Measurements from ENCODE around the gene ENG.

Gene ENG

DNA sequence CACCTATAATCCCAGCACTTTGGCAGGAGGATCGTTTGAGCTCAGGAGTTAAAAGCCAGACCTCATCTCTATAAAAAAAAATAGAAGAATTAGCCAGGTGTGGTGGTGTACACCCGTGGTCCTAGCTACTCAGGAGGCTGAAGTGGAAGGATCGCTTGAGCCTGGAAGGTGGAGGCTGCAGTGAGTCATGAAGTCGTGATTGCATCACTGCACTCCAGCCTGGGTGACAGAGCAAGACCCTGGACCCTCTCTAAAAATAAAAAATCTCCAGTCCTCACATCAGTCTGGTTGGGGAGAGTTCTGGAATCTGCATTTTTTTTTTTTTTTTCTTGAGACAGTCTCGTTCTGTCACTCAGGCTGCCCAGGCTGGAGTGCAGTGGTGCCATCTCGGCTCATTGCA, 42.4 kb downstream of the ENG start:
- H3K27me3 ChIP-seq (ENCODE audit: insufficient read depth, low read depth, severe bottlenecking), result no peaks in the 10 kb centered on the region
- H3K4me3 ChIP-seq (ENCODE audit: low read depth, low read length), result no peak overlapping the region
- no peaks in the 10 kb centered on the region for H3K9me3 ChIP-seq (ENCODE audit: severe bottlenecking)
- peaks cover 91% of the 10 kb centered on the region for H3K36me3 ChIP-seq
- peak overlapping the region; percentile 37 for H3K27ac ChIP-seq
- DNase-seq, result no peak
- TF ChIP-seq, protein P1, sequence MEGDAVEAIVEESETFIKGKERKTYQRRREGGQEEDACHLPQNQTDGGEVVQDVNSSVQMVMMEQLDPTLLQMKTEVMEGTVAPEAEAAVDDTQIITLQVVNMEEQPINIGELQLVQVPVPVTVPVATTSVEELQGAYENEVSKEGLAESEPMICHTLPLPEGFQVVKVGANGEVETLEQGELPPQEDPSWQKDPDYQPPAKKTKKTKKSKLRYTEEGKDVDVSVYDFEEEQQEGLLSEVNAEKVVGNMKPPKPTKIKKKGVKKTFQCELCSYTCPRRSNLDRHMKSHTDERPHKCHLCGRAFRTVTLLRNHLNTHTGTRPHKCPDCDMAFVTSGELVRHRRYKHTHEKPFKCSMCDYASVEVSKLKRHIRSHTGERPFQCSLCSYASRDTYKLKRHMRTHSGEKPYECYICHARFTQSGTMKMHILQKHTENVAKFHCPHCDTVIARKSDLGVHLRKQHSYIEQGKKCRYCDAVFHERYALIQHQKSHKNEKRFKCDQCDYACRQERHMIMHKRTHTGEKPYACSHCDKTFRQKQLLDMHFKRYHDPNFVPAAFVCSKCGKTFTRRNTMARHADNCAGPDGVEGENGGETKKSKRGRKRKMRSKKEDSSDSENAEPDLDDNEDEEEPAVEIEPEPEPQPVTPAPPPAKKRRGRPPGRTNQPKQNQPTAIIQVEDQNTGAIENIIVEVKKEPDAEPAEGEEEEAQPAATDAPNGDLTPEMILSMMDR (IDR thresholded peaks at IDR 0.05; ENCODE audit: low read depth, low read length), result no peak

DNA sequence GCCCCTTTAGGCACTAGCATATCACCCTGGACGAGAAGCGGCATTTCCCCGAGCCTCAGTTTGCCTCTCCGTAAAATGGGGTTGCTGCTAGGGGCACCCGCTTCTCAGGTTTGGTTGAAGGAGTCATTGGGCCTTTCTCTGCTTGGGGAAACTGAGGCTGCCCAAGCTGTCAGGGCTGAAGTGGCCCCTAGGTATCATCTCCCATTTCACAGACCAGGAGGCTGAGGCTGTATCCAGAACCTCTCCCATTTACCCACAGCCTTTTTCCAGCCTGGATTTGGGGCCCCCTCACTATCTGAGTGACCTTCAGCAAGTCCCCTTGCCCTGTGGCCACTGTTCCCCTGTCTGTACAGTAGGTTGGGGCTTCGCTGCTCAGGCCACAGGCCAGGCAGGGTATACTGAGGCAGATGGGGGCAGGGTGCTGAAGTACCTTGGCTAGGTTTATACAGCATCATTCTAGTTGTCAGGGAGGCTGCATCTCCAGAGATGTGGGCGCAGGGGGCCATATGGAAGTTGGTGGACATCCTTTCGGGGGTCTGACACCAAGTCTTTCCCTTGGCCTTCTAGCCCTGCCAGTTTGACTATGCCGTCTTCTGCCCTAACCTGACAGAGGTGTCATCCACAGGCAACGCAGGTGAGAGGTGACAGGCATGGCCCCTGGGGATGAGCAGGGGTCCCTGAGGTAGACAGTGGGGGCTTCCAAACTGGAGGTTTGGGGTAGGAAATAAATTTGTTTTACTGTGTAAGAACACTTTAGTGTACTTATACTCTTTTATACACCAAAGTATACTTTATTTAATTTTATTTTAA, 43.9 kb downstream of the ENG start:
- no peak for DNase-seq
- TF ChIP-seq, protein P1 (IDR thresholded peaks at IDR 0.05; ENCODE audit: low read depth, low read length), result no peak
- Histone ChIP-seq H3K36me3 (peaks cover 96% of the 10 kb centered on the region), H3K9me3 (ENCODE audit: severe bottlenecking) (no peaks in the 10 kb centered on the region), H3K4me3 (ENCODE audit: low read depth, low read length) (no peak overlapping the region), H3K27me3 (ENCODE audit: insufficient read depth, low read depth, severe bottlenecking) (no peaks in the 10 kb centered on the region), H3K27ac (peak overlapping the region; percentile 37)

DNA sequence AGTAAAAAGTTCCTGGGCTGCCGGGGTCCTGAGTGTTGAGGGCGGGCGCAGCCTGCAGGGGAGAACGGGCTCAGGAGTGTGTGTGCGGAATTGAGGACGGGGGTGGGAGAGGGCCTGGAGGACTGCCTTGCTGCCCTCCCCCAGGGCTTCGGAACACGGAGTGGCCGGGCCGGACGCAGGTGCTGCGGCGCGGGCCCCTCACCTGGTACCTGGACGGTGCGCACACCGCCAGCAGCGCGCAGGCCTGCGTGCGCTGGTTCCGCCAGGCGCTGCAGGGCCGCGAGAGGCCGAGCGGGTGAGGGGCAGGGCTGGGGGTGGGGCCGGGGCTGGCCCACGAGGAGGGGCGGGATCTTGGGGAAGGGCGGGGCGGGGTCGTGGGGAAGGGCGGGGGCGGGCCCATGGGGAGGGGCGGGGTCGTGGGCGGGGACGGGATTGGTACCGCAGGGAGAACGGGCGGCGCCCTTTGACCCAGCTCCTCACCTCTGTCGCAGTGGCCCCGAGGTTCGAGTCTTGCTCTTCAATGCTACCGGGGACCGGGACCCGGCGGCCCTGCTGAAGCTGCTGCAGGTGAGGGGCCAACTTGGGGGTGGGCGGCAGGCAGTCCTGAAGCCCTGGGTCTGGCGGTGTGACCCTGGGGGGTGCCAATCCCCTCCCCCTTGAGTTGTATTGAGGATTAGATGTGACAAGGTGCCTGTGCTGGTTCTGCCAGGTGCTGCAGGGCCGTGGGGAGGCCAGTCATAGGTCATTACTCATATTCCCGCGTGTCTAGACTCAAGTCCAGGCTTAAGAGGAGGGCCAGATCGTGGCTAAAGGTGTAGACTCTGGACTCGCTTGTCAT, 44.7 kb downstream of the ENG start:
- Histone ChIP-seq H3K27me3 (ENCODE audit: insufficient read depth, low read depth, severe bottlenecking) (no peaks in the 10 kb centered on the region), H3K9me3 (ENCODE audit: severe bottlenecking) (no peaks in the 10 kb centered on the region), H3K36me3 (peaks cover 96% of the 10 kb centered on the region), H3K27ac (no peak overlapping the region), H3K4me3 (ENCODE audit: low read depth, low read length) (no peak overlapping the region)
- TF ChIP-seq, protein P1 (IDR thresholded peaks at IDR 0.05; ENCODE audit: low read depth, low read length), result no peak
- no peak for DNase-seq

DNA sequence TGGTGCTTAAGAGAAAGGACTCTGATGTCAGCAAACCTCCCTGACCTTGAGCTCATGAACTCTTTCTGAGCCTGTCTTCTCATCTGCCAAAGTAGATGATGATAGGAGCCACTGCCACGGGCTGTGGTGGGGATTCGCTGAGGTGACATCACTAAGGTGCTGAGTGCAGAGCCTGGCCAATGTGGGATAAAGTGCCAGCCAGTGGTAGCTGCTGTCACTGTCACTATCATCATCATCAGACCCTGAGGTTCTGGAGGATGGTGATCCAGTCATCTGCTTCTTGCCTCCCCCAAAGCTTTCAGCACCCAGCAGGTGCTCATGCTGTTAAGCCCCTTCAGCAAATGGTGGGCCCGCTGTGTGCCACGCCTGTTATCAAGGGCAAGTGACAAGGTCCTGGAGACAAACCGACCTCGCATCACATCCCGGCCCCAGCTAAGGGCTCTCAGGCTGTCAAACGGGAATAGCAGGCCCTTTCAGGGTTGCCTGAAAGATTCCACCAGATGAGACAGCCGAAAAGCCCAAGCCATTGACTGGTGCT, 45.4 kb downstream of the ENG start:
- Histone ChIP-seq H3K9me3 (ENCODE audit: severe bottlenecking) (no peaks in the 10 kb centered on the region), H3K4me3 (ENCODE audit: low read depth, low read length) (no peak overlapping the region), H3K36me3 (peaks cover 96% of the 10 kb centered on the region), H3K27ac (no peak overlapping the region), H3K27me3 (ENCODE audit: insufficient read depth, low read depth, severe bottlenecking) (no peaks in the 10 kb centered on the region)
- TF ChIP-seq, protein P1 (IDR thresholded peaks at IDR 0.05; ENCODE audit: low read depth, low read length), result no peak
- DNase-seq, result no peak

DNA sequence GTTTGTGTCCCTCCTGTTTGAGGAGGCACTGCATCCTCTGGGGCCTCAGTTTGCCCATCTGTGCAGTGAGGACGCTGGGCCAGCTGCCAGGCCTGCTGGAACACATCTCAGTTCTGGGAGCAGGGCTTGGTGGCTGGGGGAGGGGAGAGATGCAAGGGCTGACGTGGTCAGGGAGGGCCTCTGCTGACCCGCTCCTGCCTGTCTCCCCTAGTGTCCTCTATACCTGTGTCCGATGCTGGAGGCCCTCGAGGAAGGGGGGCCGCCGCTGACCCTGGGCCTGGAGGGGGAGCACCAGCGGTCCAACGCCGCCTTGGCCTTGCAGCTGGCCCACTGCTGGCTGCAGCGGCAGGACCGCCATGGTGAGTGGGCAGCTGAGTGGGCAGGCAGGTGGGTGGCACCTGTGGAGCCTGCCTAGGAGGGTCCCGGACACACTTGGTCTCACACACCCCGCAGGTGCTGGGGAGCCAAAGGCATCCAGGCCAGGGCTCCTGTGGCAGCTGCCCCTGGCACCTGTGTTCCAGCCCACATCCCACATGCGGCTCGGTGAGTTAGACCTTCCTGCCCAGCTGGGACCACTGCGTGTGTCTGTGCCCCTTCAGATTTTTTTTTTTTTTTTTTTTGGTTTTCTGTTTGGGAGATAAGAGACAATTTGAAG, 46.0 kb downstream of the ENG start:
- Histone ChIP-seq H3K27ac (no peak overlapping the region), H3K9me3 (ENCODE audit: severe bottlenecking) (no peaks in the 10 kb centered on the region), H3K4me3 (ENCODE audit: low read depth, low read length) (no peak overlapping the region), H3K36me3 (peaks cover 91% of the 10 kb centered on the region), H3K27me3 (ENCODE audit: insufficient read depth, low read depth, severe bottlenecking) (no peaks in the 10 kb centered on the region)
- no peak for DNase-seq
- TF ChIP-seq, protein P1 (IDR thresholded peaks at IDR 0.05; ENCODE audit: low read depth, low read length), result no peak

Measured in WERI-Rb-1 (cell line).